Measurements from ENCODE around the gene SMIM5.

SMIM5 gene

GRCh38 chr17:75639771-75640555 lies 6.7 kb downstream of the SMIM5 start:
- no peak for DNase-seq (ENCODE audit: low spot score)

GRCh38 chr17:75640556-75641119 lies 7.4 kb downstream of the SMIM5 start:
- no peak for DNase-seq (ENCODE audit: low spot score)

- no peak for DNase-seq (ENCODE audit: low spot score)
Observed at GRCh38 chr17:75641343-75641742, 8.1 kb downstream of the SMIM5 start.

- no peak for DNase-seq (ENCODE audit: low spot score)
Observed at GRCh38 chr17:75642182-75642783, 9.0 kb downstream of the SMIM5 start.

GRCh38 chr17:75642784-75643642 lies 9.8 kb downstream of the SMIM5 start:
- no peak for DNase-seq (ENCODE audit: low spot score)

GRCh38 chr17:75643643-75644017 lies 10.4 kb downstream of the SMIM5 start:
- no peak for DNase-seq (ENCODE audit: low spot score)

GRCh38 chr17:75645501-75645888 lies 12.3 kb downstream of the SMIM5 start:
- no peak for DNase-seq (ENCODE audit: low spot score)

- DNase-seq (ENCODE audit: low spot score) = no peak
Observed at GRCh38 chr17:75645889-75646637, 12.8 kb downstream of the SMIM5 start.

- DNase-seq (ENCODE audit: low spot score) = no peak
Observed at GRCh38 chr17:75646638-75646992, 13.4 kb downstream of the SMIM5 start.

- no peak for DNase-seq (ENCODE audit: low spot score)
Observed at GRCh38 chr17:75647061-75647460, 13.8 kb downstream of the SMIM5 start.

- no peak for DNase-seq (ENCODE audit: low spot score)
Observed at GRCh38 chr17:75647921-75648320, 14.7 kb downstream of the SMIM5 start.

- no peak for DNase-seq (ENCODE audit: low spot score)
Observed at GRCh38 chr17:75649687-75650086, 16.5 kb downstream of the SMIM5 start.

GRCh38 chr17:75650874-75651273 lies 17.6 kb downstream of the SMIM5 start:
- DNase-seq (ENCODE audit: low spot score) = no peak

- no peak for DNase-seq (ENCODE audit: low spot score)
Observed at GRCh38 chr17:75652341-75652740, 19.1 kb downstream of the SMIM5 start.

GRCh38 chr17:75652934-75653549 lies 19.8 kb downstream of the SMIM5 start:
- DNase-seq (ENCODE audit: low spot score) = peak; percentile 51

GRCh38 chr17:75654176-75654575 lies 20.9 kb downstream of the SMIM5 start:
- DNase-seq (ENCODE audit: low spot score) = no peak

GRCh38 chr17:75658237-75658636 lies 25.0 kb downstream of the SMIM5 start:
- DNase-seq (ENCODE audit: low spot score) = no peak

- DNase-seq (ENCODE audit: low spot score) = no peak
Observed at GRCh38 chr17:75661531-75661930, 28.3 kb downstream of the SMIM5 start.

GRCh38 chr17:75662511-75662910 lies 29.3 kb downstream of the SMIM5 start:
- DNase-seq (ENCODE audit: low spot score) = no peak

- no peak for DNase-seq (ENCODE audit: low spot score)
Observed at GRCh38 chr17:75664099-75664549, 30.9 kb downstream of the SMIM5 start.

GRCh38 chr17:75665981-75666380 lies 32.7 kb downstream of the SMIM5 start:
- no peak for DNase-seq (ENCODE audit: low spot score)

Measured in AG08396 (cell line).